Keratinocyte (primary cell): ENCODE measurements around the gene WFDC5. TPM values are rescaled to one million over a fixed set of nuclear protein-coding genes. Genes with fewer than 3 reads are reported as not detected.

ENCODE experiments used
- DNase-seq: peaks from one replicate; pipeline ENCODE4 v3.0.0-alpha.2; 2011; ENCODE audit warnings: low read depth, missing footprints, low spot score
- FAIRE-seq: peaks from 2 replicates; lab custom pipeline; 2011; peaks lifted over from hg19 to GRCh38; lab: Jason Lieb, UNC
- H2AFZ ChIP-seq: 2 replicates; pipeline ENCODE4 v1.6.0; 2012; ENCODE audit warnings: low read length, control low read depth, inconsistent platforms; ENCODE audit not compliant: control insufficient read depth
- H3K27ac ChIP-seq: 2 replicates; pipeline ENCODE4 v1.5.1; 2011; ENCODE audit warnings: low read length; ENCODE audit not compliant: control insufficient read depth, insufficient read depth
- H3K27me3 ChIP-seq: 3 replicates; pipeline ENCODE4 v1.6.0; 2011; ENCODE audit warnings: low read length; ENCODE audit not compliant: control insufficient read depth, insufficient read depth; ENCODE audit errors: extremely low read depth
- H3K36me3 ChIP-seq, 2 experiments: 2 replicates in 1 of 2; 3 replicates in 1 of 2; pipeline ENCODE4 v1.5.1; 2011; ENCODE audit warnings: low read length in 2 of 2, mild to moderate bottlenecking in 1 of 2; ENCODE audit not compliant: control insufficient read depth in 2 of 2, insufficient read depth in 2 of 2; ENCODE audit errors: extremely low read depth in 1 of 2
- H3K4me1 ChIP-seq: 3 replicates; pipeline ENCODE4 v1.5.1; 2011; ENCODE audit warnings: low read length; ENCODE audit not compliant: control insufficient read depth, insufficient read depth; ENCODE audit errors: extremely low read depth
- H3K4me2 ChIP-seq: 3 replicates; pipeline ENCODE4 v1.6.0; 2011; ENCODE audit warnings: low read depth, low read length; ENCODE audit not compliant: control insufficient read depth, insufficient read depth; ENCODE audit errors: extremely low read depth
- H3K4me3 ChIP-seq, 3 experiments: fragments of 200-600 bp in 1 of 3; sonication (generic) in 1 of 3; 2 replicates in 2 of 3; 3 replicates in 1 of 3; pipeline ENCODE4 v1.5.1; 2011 to 2016; ENCODE audit warnings: low read length in 3 of 3, mild to moderate bottlenecking in 3 of 3, control low read depth in 2 of 3, inconsistent platforms in 1 of 3, low read depth in 1 of 3, mixed read lengths in 1 of 3, mixed run types in 1 of 3, moderate library complexity in 1 of 3; ENCODE audit not compliant: control insufficient read depth in 2 of 3, insufficient read depth in 2 of 3; ENCODE audit errors: extremely low read depth in 1 of 3
- H3K79me2 ChIP-seq: 2 replicates; pipeline ENCODE4 v1.6.0; 2012; ENCODE audit warnings: low read length; ENCODE audit not compliant: control insufficient read depth, insufficient read depth
- H3K9ac ChIP-seq: 3 replicates; pipeline ENCODE4 v1.6.0; 2011; ENCODE audit warnings: low read length; ENCODE audit not compliant: control insufficient read depth, insufficient read depth; ENCODE audit errors: extremely low read depth
- H3K9me1 ChIP-seq: 3 replicates; pipeline ENCODE4 v1.6.0; 2011; ENCODE audit warnings: low read length; ENCODE audit not compliant: control insufficient read depth, insufficient read depth; ENCODE audit errors: extremely low read depth
- H3K9me3 ChIP-seq: 2 replicates; pipeline ENCODE4 v1.5.1; 2012; ENCODE audit warnings: low read depth, low read length; ENCODE audit not compliant: control insufficient read depth
- H4K20me1 ChIP-seq: 3 replicates; pipeline ENCODE4 v1.6.0; 2011; ENCODE audit warnings: low read length; ENCODE audit not compliant: control insufficient read depth, insufficient read depth; ENCODE audit errors: extremely low read depth
- EZH2 ChIP-seq: IDR thresholded peaks from one replicate; pipeline ENCODE4 v1.6.1; 2012; ENCODE audit warnings: inconsistent platforms, mild to moderate bottlenecking, low read length, moderate library complexity
- dilution Hi-C: fragments of 300-500 bp; cut with MboI; formaldehyde crosslinking; loops from one replicate; pipeline ENCODE4 v1.7.0; 2020; ENCODE audit warnings: low sequenced_read_pairs; ENCODE audit not compliant: extremely low pct_ligation_motif_present
- polyA plus RNA-seq, 5 experiments: library from polyadenylated mRNA; depleted of rRNA in 3 of 5; stranded (reverse) in 3 of 5; stranded (forward) in 1 of 5; unstranded in 1 of 5; fragments of >200 nt; gene quantifications; 1 replicate in 1 of 5; 2 replicates in 3 of 5; 3 replicates in 1 of 5; pipeline versions ENCODE4 v1.2.1 to v1.2.3, GENCODE V29; 2011 to 2012; ENCODE audit warnings: missing spikeins in 2 of 5, low read depth in 1 of 5, low replicate concordance in 1 of 5
- TF ChIP-seq, protein P1 (sequence below), 3 experiments: IDR thresholded peaks in 1 of 3; conservative IDR thresholded peaks in 1 of 3; optimal IDR thresholded peaks in 1 of 3; 2 replicates in 2 of 3; 3 replicates in 1 of 3; pipeline versions ENCODE3 to v1.5.1; 2011; ENCODE audit warnings: low read length in 3 of 3, mild to moderate bottlenecking in 3 of 3, moderate library complexity in 2 of 3, control low read depth in 1 of 3, inconsistent platforms in 1 of 3; ENCODE audit not compliant: insufficient read depth in 2 of 3; ENCODE audit errors: extremely low read depth in 1 of 3

WFDC5 gene
- polyA plus RNA-seq, 1 donor (not counting 4 experiments of a cell fraction or from before 2014, with no cell fraction given): 5.1 TPM

DNA sequence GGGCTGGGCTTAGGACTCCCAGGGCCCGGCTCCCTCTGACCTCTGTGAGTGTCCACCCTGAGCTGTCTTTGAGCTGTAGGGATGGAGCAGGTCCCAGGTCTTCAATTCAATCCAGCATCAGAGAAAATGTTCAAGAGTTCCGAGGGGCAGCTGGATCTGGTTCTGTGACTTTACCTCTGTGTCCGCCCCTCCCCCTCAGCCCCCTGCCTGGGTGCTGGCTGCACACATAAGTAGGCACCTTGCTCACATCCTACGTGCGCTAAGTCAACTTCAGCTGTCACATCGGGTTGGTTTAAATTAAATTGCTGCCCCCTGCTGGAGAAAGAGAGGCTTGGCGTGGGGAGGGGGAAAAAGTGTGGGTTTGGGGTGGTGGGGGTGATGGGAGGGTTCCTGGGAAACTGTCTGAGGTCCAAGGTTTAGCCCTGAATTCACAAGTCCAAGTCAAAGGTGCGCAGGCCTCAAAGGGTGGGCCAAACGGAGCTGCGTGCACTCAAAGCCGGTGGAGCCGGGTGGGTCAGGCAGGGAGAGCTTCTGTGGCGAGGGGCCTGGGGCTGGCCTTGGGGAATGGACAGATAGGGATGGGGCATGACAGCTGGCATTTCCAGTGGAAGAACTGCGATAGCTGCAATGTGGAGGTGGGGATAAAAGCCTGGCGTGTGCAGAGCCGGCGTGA is 3.0 kb downstream of the WFDC5 start:
- Histone ChIP-seq H3K27me3 (no peaks in the 10 kb centered on the region), H2AFZ (no peak overlapping the region), H4K20me1 (no peaks in the 10 kb centered on the region), H3K27ac (no peak overlapping the region), H3K9me3 (no peaks in the 10 kb centered on the region), H3K4me3 (no peak overlapping the region), H3K4me2 (no peak overlapping the region), H3K9me1 (no peaks in the 10 kb centered on the region), H3K4me1 (peaks cover 22% of the 10 kb centered on the region), H3K9ac (no peak overlapping the region), H3K36me3 (no peaks in the 10 kb centered on the region), H3K79me2 (no peaks in the 10 kb centered on the region)
- FAIRE-seq: no peak
- dilution Hi-C loops: no loop called here
- no peak for DNase-seq
- TF ChIP-seq, protein P1, sequence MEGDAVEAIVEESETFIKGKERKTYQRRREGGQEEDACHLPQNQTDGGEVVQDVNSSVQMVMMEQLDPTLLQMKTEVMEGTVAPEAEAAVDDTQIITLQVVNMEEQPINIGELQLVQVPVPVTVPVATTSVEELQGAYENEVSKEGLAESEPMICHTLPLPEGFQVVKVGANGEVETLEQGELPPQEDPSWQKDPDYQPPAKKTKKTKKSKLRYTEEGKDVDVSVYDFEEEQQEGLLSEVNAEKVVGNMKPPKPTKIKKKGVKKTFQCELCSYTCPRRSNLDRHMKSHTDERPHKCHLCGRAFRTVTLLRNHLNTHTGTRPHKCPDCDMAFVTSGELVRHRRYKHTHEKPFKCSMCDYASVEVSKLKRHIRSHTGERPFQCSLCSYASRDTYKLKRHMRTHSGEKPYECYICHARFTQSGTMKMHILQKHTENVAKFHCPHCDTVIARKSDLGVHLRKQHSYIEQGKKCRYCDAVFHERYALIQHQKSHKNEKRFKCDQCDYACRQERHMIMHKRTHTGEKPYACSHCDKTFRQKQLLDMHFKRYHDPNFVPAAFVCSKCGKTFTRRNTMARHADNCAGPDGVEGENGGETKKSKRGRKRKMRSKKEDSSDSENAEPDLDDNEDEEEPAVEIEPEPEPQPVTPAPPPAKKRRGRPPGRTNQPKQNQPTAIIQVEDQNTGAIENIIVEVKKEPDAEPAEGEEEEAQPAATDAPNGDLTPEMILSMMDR (optimal IDR thresholded peaks at IDR 0.05 in 1 of 3, IDR thresholded peaks at IDR 0.05 in 1 of 3, conservative IDR thresholded peaks at IDR 0.05 in 1 of 3; ENCODE audit: extremely low read depth in 1 of 3, insufficient read depth in 2 of 3, low read length in 3 of 3): peak; percentile 49 to 72 (median 58)
- no peak for TF ChIP-seq EZH2

DNA sequence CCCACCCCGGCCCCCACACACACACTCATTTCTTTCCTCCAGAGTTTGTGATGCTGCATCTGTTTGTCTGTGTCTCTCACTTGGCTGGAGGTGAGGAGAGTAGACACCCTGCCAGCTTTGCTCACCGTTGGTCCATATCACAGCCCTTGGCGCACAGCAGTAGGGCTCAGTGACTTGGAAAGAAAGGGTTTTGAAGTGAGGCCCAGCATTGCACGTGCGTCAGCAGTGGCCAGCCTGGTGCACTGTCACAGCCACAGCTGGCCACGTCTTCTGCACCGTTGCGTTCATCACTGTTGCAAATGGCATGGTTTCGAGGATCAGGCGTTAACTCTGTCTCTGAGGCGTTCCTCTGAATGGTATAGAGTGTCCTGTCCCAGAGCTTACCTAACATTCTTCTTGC is 3.7 kb downstream of the WFDC5 start:
- Histone ChIP-seq H3K79me2 (no peaks in the 10 kb centered on the region), H3K9ac (no peak overlapping the region), H3K4me2 (no peak overlapping the region), H3K27ac (no peak overlapping the region), H3K9me1 (no peaks in the 10 kb centered on the region), H3K9me3 (no peaks in the 10 kb centered on the region), H3K4me1 (peaks cover 22% of the 10 kb centered on the region), H3K36me3 (no peaks in the 10 kb centered on the region), H2AFZ (no peak overlapping the region), H4K20me1 (no peaks in the 10 kb centered on the region), H3K27me3 (no peaks in the 10 kb centered on the region), H3K4me3 (no peak overlapping the region)
- FAIRE-seq: no peak
- no peak for TF ChIP-seq EZH2
- TF ChIP-seq, protein P1 (optimal IDR thresholded peaks at IDR 0.05 in 1 of 3, IDR thresholded peaks at IDR 0.05 in 1 of 3, conservative IDR thresholded peaks at IDR 0.05 in 1 of 3; ENCODE audit: extremely low read depth in 1 of 3, insufficient read depth in 2 of 3, low read length in 3 of 3): no peak
- dilution Hi-C loops: no loop called here
- no peak for DNase-seq
